ENCODE results near the gene GRAMD1B. TPM values are rescaled to one million over a fixed set of nuclear protein-coding genes. Genes with fewer than 3 reads are reported as not detected.

Gene GRAMD1B
- total RNA-seq, 1 experiment from 2014 or later, result 5.8 TPM

GRCh38 chr11:123579482-123579812, 149.4 kb downstream of the GRAMD1B start:
- BruUV-seq (replicated peaks), result no TSS peak
- POLR2A ChIA-PET (ENCODE audit: unreplicated experiment), result no interaction called here
- intact Hi-C loops (cut with micrococcal nuclease; ENCODE audit: unreplicated experiment), result loop anchor here (5.0 to 10.0 kb wide), 2 partner anchors 275 to 317 kb away; no protein-coding TSS in a partner anchor

GRCh38 chr11:123580137-123580536, 150.1 kb downstream of the GRAMD1B start:
- ChIA-PET CTCF (interaction anchor here (1.3 kb wide), 1 partner anchor 127 kb away, joined by 22 read pairs; no protein-coding TSS in a partner anchor), POLR2A (ENCODE audit: unreplicated experiment) (no interaction called here)
- Histone ChIP-seq H3F3A (ENCODE audit: insufficient read depth, low read depth) (peaks cover 7% of the 10 kb centered on the region; the same call in 1 of the 2 replicates), H3K27me3 (ENCODE audit: insufficient read depth, low read depth) (no peaks in the 10 kb centered on the region), H4K20me1 (ENCODE audit: insufficient read depth) (peaks cover 14% of the 10 kb centered on the region; the same call in 1 of the 2 replicates), H3K36me3 (ENCODE audit: low read depth) (no peaks in the 10 kb centered on the region), H3K9me3 (ENCODE audit: insufficient read depth, low read depth) (no peaks in the 10 kb centered on the region), H3K4me2 (peak overlapping the region; percentile 33), H3K27ac (no peak overlapping the region), H3K79me2 (ENCODE audit: low read depth) (no peaks in the 10 kb centered on the region), H3K4me1 (replicated peaks; ENCODE audit: insufficient read depth) (no peaks in the 10 kb centered on the region), H2AFZ (no peak overlapping the region), H3K4me3 (no peak overlapping the region), H3K9me2 (ENCODE audit: insufficient read depth) (no peaks in the 10 kb centered on the region)
- intact Hi-C loops (cut with micrococcal nuclease; ENCODE audit: unreplicated experiment), result loop anchor here (1.0 to 2.0 kb wide), 2 partner anchors 61 to 127 kb away; no protein-coding TSS in a partner anchor
- no peak for DNase-seq
- TF ChIP-seq EZH2 (IDR thresholded peaks at IDR 0.05; ENCODE audit: low read depth) (no peak), CTCF (conservative IDR thresholded peaks at IDR 0.05) (no peak)
- BruUV-seq (replicated peaks), result no TSS peak

More at GRCh38 chr11:123579482-123579812, 149.4 kb downstream of the GRAMD1B start:
- CTCF ChIA-PET, result no interaction called here
- no peak for DNase-seq
- Histone ChIP-seq H3K4me1 (replicated peaks; ENCODE audit: insufficient read depth) (no peaks in the 10 kb centered on the region), H3K27ac (no peak overlapping the region), H3K79me2 (ENCODE audit: low read depth) (no peaks in the 10 kb centered on the region), H3K4me3 (no peak overlapping the region), H3K36me3 (ENCODE audit: low read depth) (no peaks in the 10 kb centered on the region), H3K9me3 (ENCODE audit: insufficient read depth, low read depth) (no peaks in the 10 kb centered on the region), H3K9me2 (ENCODE audit: insufficient read depth) (no peaks in the 10 kb centered on the region), H3F3A (ENCODE audit: insufficient read depth, low read depth) (peaks cover 7% of the 10 kb centered on the region; the same call in 1 of the 2 replicates), H3K4me2 (no peak overlapping the region), H4K20me1 (ENCODE audit: insufficient read depth) (peaks cover 14% of the 10 kb centered on the region; the same call in 1 of the 2 replicates), H2AFZ (no peak overlapping the region), H3K27me3 (ENCODE audit: insufficient read depth, low read depth) (no peaks in the 10 kb centered on the region)
- TF ChIP-seq EZH2 (IDR thresholded peaks at IDR 0.05; ENCODE audit: low read depth) (no peak), CTCF (conservative IDR thresholded peaks at IDR 0.05) (no peak)

DNA sequence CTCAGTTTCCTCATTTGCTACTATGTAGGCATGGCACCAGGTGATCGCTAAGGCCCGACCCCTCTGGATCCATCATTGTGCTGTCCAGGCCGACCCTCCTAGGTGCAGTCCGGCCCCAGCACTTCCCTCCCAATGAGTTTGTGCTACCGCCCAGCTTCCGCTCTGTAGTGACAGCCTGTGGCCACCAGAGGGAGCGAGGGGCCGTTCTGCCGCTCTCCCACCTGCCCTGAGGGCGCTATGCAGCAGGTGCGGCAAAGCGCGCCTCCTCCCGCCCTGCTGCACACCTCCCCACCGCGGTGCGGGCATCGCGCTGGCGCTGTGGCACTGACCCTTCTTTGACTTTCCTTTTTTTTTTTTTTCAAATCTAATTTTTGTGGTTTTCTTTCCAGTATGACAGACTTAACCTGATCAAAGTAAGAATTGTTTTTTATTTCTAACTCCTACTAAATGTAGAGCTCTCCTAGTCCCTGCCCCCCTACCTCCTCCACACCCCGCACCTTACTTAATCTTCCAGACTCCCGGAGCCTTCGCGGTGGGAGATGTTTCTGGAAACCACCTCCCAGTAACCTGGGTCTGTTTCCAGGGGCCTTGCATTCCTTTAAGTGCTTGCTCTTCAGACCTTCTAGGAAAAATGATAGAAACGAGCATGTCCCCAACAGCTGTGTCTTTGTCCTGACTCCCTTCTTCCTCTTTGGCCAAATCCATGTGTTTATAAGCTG, 150.6 kb downstream of the GRAMD1B start:
- DNase-seq, result peak; percentile 56 to 73
- H3K79me2 ChIP-seq (ENCODE audit: low read depth), result no peaks in the 10 kb centered on the region

More for the DNA sequence above, 150.6 kb downstream of the GRAMD1B start:
- Histone ChIP-seq H3F3A (ENCODE audit: insufficient read depth, low read depth) (peaks cover 7% of the 10 kb centered on the region; the same call in 1 of the 2 replicates), H3K27me3 (ENCODE audit: insufficient read depth, low read depth) (no peaks in the 10 kb centered on the region), H3K36me3 (ENCODE audit: low read depth) (no peaks in the 10 kb centered on the region), H3K4me1 (replicated peaks; ENCODE audit: insufficient read depth) (no peaks in the 10 kb centered on the region), H3K9me3 (ENCODE audit: insufficient read depth, low read depth) (no peaks in the 10 kb centered on the region), H3K4me3 (no peak overlapping the region), H2AFZ (no peak overlapping the region), H3K27ac (no peak overlapping the region), H3K9me2 (ENCODE audit: insufficient read depth) (no peaks in the 10 kb centered on the region), H4K20me1 (ENCODE audit: insufficient read depth) (peaks cover 14% of the 10 kb centered on the region; the same call in 1 of the 2 replicates), H3K4me2 (peak overlapping the region; percentile 33)
- CTCF ChIA-PET, result interaction anchor here (0.6 to 1.3 kb wide), 6 partner anchors 34 to 1989 kb away, joined by 3 to 22 read pairs (median 7); no protein-coding TSS in a partner anchor
- intact Hi-C loops (cut with micrococcal nuclease; ENCODE audit: unreplicated experiment), result loop anchor here (1.0 to 2.0 kb wide), 2 partner anchors 60 to 127 kb away; no protein-coding TSS in a partner anchor
- TF ChIP-seq CTCF (conservative IDR thresholded peaks at IDR 0.05) (peak; percentile 93), EZH2 (IDR thresholded peaks at IDR 0.05; ENCODE audit: low read depth) (no peak)
- no TSS peak for BruUV-seq (replicated peaks)
- POLR2A ChIA-PET (ENCODE audit: unreplicated experiment), result no interaction called here
